ENCODE results near the gene FBXO9. TPM values are rescaled to one million over a fixed set of nuclear protein-coding genes. Genes with fewer than 3 reads are reported as not detected.

Gene FBXO9
- total RNA-seq = 84.7 and 85.7 TPM in 2 replicates
- long read RNA-seq, partial matches to known transcripts = 5 of 13 reads
- long read RNA-seq, other reads (novel, unspliced or antisense) = 5 of 13 reads

GRCh38 chr6:53065266-53066076 lies at the start of gene FBXO9:
FBXO9 (plus strand) TSS chr6:53065404; CDS start chr6:53065790, 386 bp downstream.
- H3K9me3 Mint-ChIP-seq (ENCODE audit: low read depth) = no peaks in the 10 kb centered on the region
- peaks cover 2% of the 10 kb centered on the region for H3K36me3 Mint-ChIP-seq (ENCODE audit: insufficient read depth)
- DNase-seq (ENCODE audit: low spot score, unreplicated experiment) = peak; percentile 60
- H3K4me3 Mint-ChIP-seq (ENCODE audit: low read depth) = peak within 1 kb of the TSS; percentile 99
- no peak for TF ChIP-seq CTCF (IDR thresholded peaks at IDR 0.05; ENCODE audit: unreplicated experiment)
- no peaks in the 10 kb centered on the region for H3K27me3 Mint-ChIP-seq
- peak within 1 kb of the TSS; percentile 99 for H3K27ac Mint-ChIP-seq
- peaks cover 23% of the 10 kb centered on the region for H3K4me1 Mint-ChIP-seq (ENCODE audit: low read depth)

GRCh38 chr6:53015486-53015885 lies 49.7 kb upstream of the FBXO9 start:
- Mint-ChIP-seq H3K9me3 (ENCODE audit: low read depth) (no peaks in the 10 kb centered on the region), H3K4me3 (ENCODE audit: low read depth) (no peak overlapping the region), H3K27me3 (no peaks in the 10 kb centered on the region), H3K36me3 (ENCODE audit: insufficient read depth) (peaks cover 19% of the 10 kb centered on the region), H3K4me1 (ENCODE audit: low read depth) (peaks cover 3% of the 10 kb centered on the region), H3K27ac (no peak overlapping the region)
- no peak for DNase-seq (ENCODE audit: low spot score, unreplicated experiment)
- no peak for TF ChIP-seq CTCF (IDR thresholded peaks at IDR 0.05; ENCODE audit: unreplicated experiment)

- H3K27ac Mint-ChIP-seq = no peak overlapping the region
- DNase-seq (ENCODE audit: low spot score, unreplicated experiment) = no peak
- no peaks in the 10 kb centered on the region for H3K9me3 Mint-ChIP-seq (ENCODE audit: low read depth)
- no peaks in the 10 kb centered on the region for H3K4me1 Mint-ChIP-seq (ENCODE audit: low read depth)
- no peak for TF ChIP-seq CTCF (IDR thresholded peaks at IDR 0.05; ENCODE audit: unreplicated experiment)
- H3K4me3 Mint-ChIP-seq (ENCODE audit: low read depth) = no peak overlapping the region
- no peaks in the 10 kb centered on the region for H3K27me3 Mint-ChIP-seq
- H3K36me3 Mint-ChIP-seq (ENCODE audit: insufficient read depth) = peaks cover 13% of the 10 kb centered on the region
These were observed 46.8 kb upstream of the FBXO9 start for GRCh38 chr6:53018446-53018845.

GRCh38 chr6:53020005-53020744 lies 45.0 kb upstream of the FBXO9 start:
- Mint-ChIP-seq H3K36me3 (ENCODE audit: insufficient read depth) (peaks cover 17% of the 10 kb centered on the region), H3K9me3 (ENCODE audit: low read depth) (no peaks in the 10 kb centered on the region), H3K4me1 (ENCODE audit: low read depth) (no peaks in the 10 kb centered on the region), H3K27me3 (no peaks in the 10 kb centered on the region), H3K27ac (no peak overlapping the region), H3K4me3 (ENCODE audit: low read depth) (no peak overlapping the region)
- no peak for TF ChIP-seq CTCF (IDR thresholded peaks at IDR 0.05; ENCODE audit: unreplicated experiment)
- DNase-seq (ENCODE audit: low spot score, unreplicated experiment) = no peak

GRCh38 chr6:53023323-53023722 lies 41.9 kb upstream of the FBXO9 start:
- H3K27ac Mint-ChIP-seq = no peak overlapping the region
- H3K4me3 Mint-ChIP-seq (ENCODE audit: low read depth) = no peak overlapping the region
- no peak for DNase-seq (ENCODE audit: low spot score, unreplicated experiment)
- H3K4me1 Mint-ChIP-seq (ENCODE audit: low read depth) = peaks cover 3% of the 10 kb centered on the region
- TF ChIP-seq CTCF (IDR thresholded peaks at IDR 0.05; ENCODE audit: unreplicated experiment) = no peak
- no peaks in the 10 kb centered on the region for H3K9me3 Mint-ChIP-seq (ENCODE audit: low read depth)
- no peaks in the 10 kb centered on the region for H3K27me3 Mint-ChIP-seq
- peaks cover 20% of the 10 kb centered on the region for H3K36me3 Mint-ChIP-seq (ENCODE audit: insufficient read depth)
